Activated CD4-positive, alpha-beta memory T cell treated with anti-CD3 and anti-CD28 coated beads, Interleukin-2, amount 10 ng/mL, durations not matched to agents 7 days and 5 days (primary cell): Measurements from ENCODE around the gene NPIPA7. TPM values are rescaled to one million over a fixed set of nuclear protein-coding genes. Genes with fewer than 3 reads are reported as not detected.
"Not testable (repeated sequence)": the region's sequence is repeated elsewhere in the genome, so short reads cannot be mapped to it uniquely, and the experiment has no call there.

Experiments used
- CTCF ChIA-PET: fragments of 350-600 bp; sonication (Branson Sonifier 250); formaldehyde crosslinking; loops from one replicate; lab custom pipeline; 2021; ENCODE audit warnings: antibody characterized with exemption, inconsistent platforms; lab: Charles Lee
- POLR2A ChIA-PET: fragments of 350-600 bp; sonication (Branson Sonifier 250); formaldehyde crosslinking; loops from one replicate; lab custom pipeline; 2021; ENCODE audit warnings: antibody characterized with exemption; lab: Charles Lee
- DNase-seq: peaks from one replicate; pipeline ENCODE4 v3.0.0-alpha.2; 2020
- H3K27ac Mint-ChIP-seq: one replicate; pipeline ENCODE4 v1.8.0; 2021; ENCODE audit warnings: mild to moderate bottlenecking, mixed read lengths
- H3K27me3 Mint-ChIP-seq: one replicate; pipeline ENCODE4 v1.8.0; 2021; ENCODE audit warnings: mixed read lengths
- H3K36me3 Mint-ChIP-seq: one replicate; pipeline ENCODE4 v1.8.0; 2021; ENCODE audit warnings: low read depth, mixed read lengths
- H3K4me1 Mint-ChIP-seq: one replicate; pipeline ENCODE4 v1.8.0; 2021; ENCODE audit warnings: mixed read lengths
- H3K4me3 Mint-ChIP-seq: one replicate; pipeline ENCODE4 v1.8.0; 2021; ENCODE audit warnings: mild to moderate bottlenecking, mixed read lengths
- H3K9me3 Mint-ChIP-seq: one replicate; pipeline ENCODE4 v1.8.0; 2021; ENCODE audit warnings: mixed read lengths
- total RNA-seq, 2 experiments: library from RNA; stranded (reverse); gene quantifications; one replicate each; pipeline ENCODE4 v1.2.3, GENCODE V29; 2021

The NPIPA7 gene
- 1 to 10 TPM; 3.6 to 4.3 TPM for total RNA-seq

GRCh38 chr16:16378840-16379239 is at the start of gene NPIPA7:
Gene NPIPA7, plus strand, starts transcription at chr16:16379140. Its CDS starts 105 bp downstream, at chr16:16379245.
- H3K9me3 Mint-ChIP-seq, POLR2A ChIA-PET: not testable (repeated sequence)

GRCh38 chr16:16331466-16331865 is 47.5 kb upstream of the NPIPA7 start:
- H3K9me3 Mint-ChIP-seq, DNase-seq, H3K27ac Mint-ChIP-seq, H3K4me3 Mint-ChIP-seq, H3K27me3 Mint-ChIP-seq, CTCF ChIA-PET, H3K36me3 Mint-ChIP-seq, H3K4me1 Mint-ChIP-seq, POLR2A ChIA-PET: not testable (repeated sequence)

More at GRCh38 chr16:16378840-16379239, at the start of gene NPIPA7:
- H3K27ac Mint-ChIP-seq, H3K36me3 Mint-ChIP-seq, H3K27me3 Mint-ChIP-seq, DNase-seq, H3K4me3 Mint-ChIP-seq, CTCF ChIA-PET, H3K4me1 Mint-ChIP-seq: not testable (repeated sequence)

GRCh38 chr16:16357556-16357955 is 21.4 kb upstream of the NPIPA7 start:
- H3K4me1 Mint-ChIP-seq, H3K4me3 Mint-ChIP-seq, POLR2A ChIA-PET, DNase-seq, H3K27ac Mint-ChIP-seq, H3K27me3 Mint-ChIP-seq, CTCF ChIA-PET, H3K36me3 Mint-ChIP-seq, H3K9me3 Mint-ChIP-seq: not testable (repeated sequence)

GRCh38 chr16:16358539-16359240 is 20.2 kb upstream of the NPIPA7 start:
- H3K4me3 Mint-ChIP-seq, CTCF ChIA-PET, H3K27me3 Mint-ChIP-seq, POLR2A ChIA-PET, H3K27ac Mint-ChIP-seq, DNase-seq, H3K36me3 Mint-ChIP-seq, H3K9me3 Mint-ChIP-seq, H3K4me1 Mint-ChIP-seq: not testable (repeated sequence)

- H3K27me3 Mint-ChIP-seq, H3K4me1 Mint-ChIP-seq, H3K4me3 Mint-ChIP-seq, POLR2A ChIA-PET, H3K36me3 Mint-ChIP-seq, CTCF ChIA-PET, H3K9me3 Mint-ChIP-seq, DNase-seq, H3K27ac Mint-ChIP-seq: not testable (repeated sequence)
Measured at GRCh38 chr16:16363595-16363994, 15.3 kb upstream of the NPIPA7 start.

- H3K4me1 Mint-ChIP-seq, DNase-seq, H3K27ac Mint-ChIP-seq, H3K27me3 Mint-ChIP-seq, H3K4me3 Mint-ChIP-seq, POLR2A ChIA-PET, H3K9me3 Mint-ChIP-seq, H3K36me3 Mint-ChIP-seq, CTCF ChIA-PET: not testable (repeated sequence)
Measured at GRCh38 chr16:16364100-16364499, 14.8 kb upstream of the NPIPA7 start.

- H3K27ac Mint-ChIP-seq, H3K9me3 Mint-ChIP-seq, H3K4me1 Mint-ChIP-seq, H3K27me3 Mint-ChIP-seq, POLR2A ChIA-PET, H3K4me3 Mint-ChIP-seq, CTCF ChIA-PET, DNase-seq, H3K36me3 Mint-ChIP-seq: not testable (repeated sequence)
Measured at GRCh38 chr16:16364701-16365100, 14.2 kb upstream of the NPIPA7 start.

- H3K4me3 Mint-ChIP-seq, H3K9me3 Mint-ChIP-seq, H3K27ac Mint-ChIP-seq, H3K27me3 Mint-ChIP-seq, H3K4me1 Mint-ChIP-seq, CTCF ChIA-PET, H3K36me3 Mint-ChIP-seq, DNase-seq, POLR2A ChIA-PET: not testable (repeated sequence)
Measured at GRCh38 chr16:16365319-16365718, 13.6 kb upstream of the NPIPA7 start.

GRCh38 chr16:16365851-16366250 is 13.1 kb upstream of the NPIPA7 start:
- H3K36me3 Mint-ChIP-seq, H3K27ac Mint-ChIP-seq, POLR2A ChIA-PET, H3K9me3 Mint-ChIP-seq, CTCF ChIA-PET, H3K27me3 Mint-ChIP-seq, DNase-seq, H3K4me1 Mint-ChIP-seq, H3K4me3 Mint-ChIP-seq: not testable (repeated sequence)

- DNase-seq, POLR2A ChIA-PET, H3K36me3 Mint-ChIP-seq, H3K9me3 Mint-ChIP-seq, H3K4me3 Mint-ChIP-seq, H3K27ac Mint-ChIP-seq, CTCF ChIA-PET, H3K4me1 Mint-ChIP-seq, H3K27me3 Mint-ChIP-seq: not testable (repeated sequence)
Measured at GRCh38 chr16:16366552-16367284, 12.2 kb upstream of the NPIPA7 start.

GRCh38 chr16:16367285-16367628 is 11.7 kb upstream of the NPIPA7 start:
- CTCF ChIA-PET, H3K9me3 Mint-ChIP-seq, DNase-seq, H3K4me3 Mint-ChIP-seq, POLR2A ChIA-PET, H3K4me1 Mint-ChIP-seq, H3K27me3 Mint-ChIP-seq, H3K36me3 Mint-ChIP-seq, H3K27ac Mint-ChIP-seq: not testable (repeated sequence)

GRCh38 chr16:16369081-16369856 is 9.7 kb upstream of the NPIPA7 start:
- H3K27me3 Mint-ChIP-seq, H3K4me1 Mint-ChIP-seq, H3K27ac Mint-ChIP-seq, H3K9me3 Mint-ChIP-seq, H3K4me3 Mint-ChIP-seq, CTCF ChIA-PET, H3K36me3 Mint-ChIP-seq, DNase-seq, POLR2A ChIA-PET: not testable (repeated sequence)

GRCh38 chr16:16371136-16371735 is 7.7 kb upstream of the NPIPA7 start:
- H3K36me3 Mint-ChIP-seq, DNase-seq: not testable (repeated sequence)

More at GRCh38 chr16:16371136-16371735, 7.7 kb upstream of the NPIPA7 start:
- H3K4me3 Mint-ChIP-seq, H3K9me3 Mint-ChIP-seq, H3K27me3 Mint-ChIP-seq, CTCF ChIA-PET, H3K4me1 Mint-ChIP-seq, H3K27ac Mint-ChIP-seq, POLR2A ChIA-PET: not testable (repeated sequence)
